Suprapubic skin (tissue), 4 donors: ENCODE data around the gene CHST14.

Source experiments
- EP300 ChIP-seq: sonication (generic); formaldehyde crosslinking; IDR thresholded peaks from one replicate; pipeline ENCODE4 v1.6.1; 2017; ENCODE audit warnings: antibody characterized with exemption
- POLR2AphosphoS5 ChIP-seq, 3 donors: sonication (generic); formaldehyde crosslinking; IDR thresholded peaks; one replicate each; pipeline ENCODE4 v1.6.1; 2017; ENCODE audit warnings: antibody characterized with exemption in 3 of 3
- TF ChIP-seq, protein P1 (sequence below), 2 donors: fragments of 200-600 bp in 1 of 2; fragments of 450-650 bp in 1 of 2; sonication (generic) in 1 of 2; IDR thresholded peaks; one replicate each; pipeline ENCODE4 v1.5.1; 2016 to 2019; ENCODE audit warnings: antibody characterized with exemption in 2 of 2, mild to moderate bottlenecking in 1 of 2, moderate library complexity in 1 of 2

DNA sequence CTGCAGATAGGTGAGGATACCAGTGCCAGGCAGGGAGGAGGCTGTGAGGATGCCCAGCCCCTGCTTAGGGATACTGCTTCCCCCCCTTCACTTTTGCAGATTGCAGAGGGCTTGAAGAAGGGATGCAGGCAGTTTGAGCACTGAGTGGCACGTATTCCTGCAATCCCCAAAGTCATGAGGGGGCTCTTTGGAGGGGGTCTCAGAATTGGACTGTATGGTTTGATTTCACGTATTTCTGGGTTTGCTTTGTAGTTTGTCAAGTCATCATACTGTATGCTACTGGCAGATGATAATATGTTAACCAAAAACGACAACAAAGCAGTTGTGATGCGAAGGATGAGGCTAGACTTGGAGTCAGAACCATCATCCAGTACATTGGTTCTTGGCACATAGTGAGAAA lies 28.1 kb downstream of the CHST14 start:
- TF ChIP-seq, protein P1, sequence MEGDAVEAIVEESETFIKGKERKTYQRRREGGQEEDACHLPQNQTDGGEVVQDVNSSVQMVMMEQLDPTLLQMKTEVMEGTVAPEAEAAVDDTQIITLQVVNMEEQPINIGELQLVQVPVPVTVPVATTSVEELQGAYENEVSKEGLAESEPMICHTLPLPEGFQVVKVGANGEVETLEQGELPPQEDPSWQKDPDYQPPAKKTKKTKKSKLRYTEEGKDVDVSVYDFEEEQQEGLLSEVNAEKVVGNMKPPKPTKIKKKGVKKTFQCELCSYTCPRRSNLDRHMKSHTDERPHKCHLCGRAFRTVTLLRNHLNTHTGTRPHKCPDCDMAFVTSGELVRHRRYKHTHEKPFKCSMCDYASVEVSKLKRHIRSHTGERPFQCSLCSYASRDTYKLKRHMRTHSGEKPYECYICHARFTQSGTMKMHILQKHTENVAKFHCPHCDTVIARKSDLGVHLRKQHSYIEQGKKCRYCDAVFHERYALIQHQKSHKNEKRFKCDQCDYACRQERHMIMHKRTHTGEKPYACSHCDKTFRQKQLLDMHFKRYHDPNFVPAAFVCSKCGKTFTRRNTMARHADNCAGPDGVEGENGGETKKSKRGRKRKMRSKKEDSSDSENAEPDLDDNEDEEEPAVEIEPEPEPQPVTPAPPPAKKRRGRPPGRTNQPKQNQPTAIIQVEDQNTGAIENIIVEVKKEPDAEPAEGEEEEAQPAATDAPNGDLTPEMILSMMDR (IDR thresholded peaks at IDR 0.05): no peak
- TF ChIP-seq POLR2AphosphoS5 (IDR thresholded peaks at IDR 0.05): no peak
- TF ChIP-seq EP300: no peak
